ENCODE data around the gene HMCN1. TPM values are rescaled to one million over a fixed set of nuclear protein-coding genes. Genes with fewer than 3 reads are reported as not detected.

Gene HMCN1
- total and polyA plus RNA-seq, 2 experiments from 2014 or later, result 1.6 to 8.7 TPM

DNA sequence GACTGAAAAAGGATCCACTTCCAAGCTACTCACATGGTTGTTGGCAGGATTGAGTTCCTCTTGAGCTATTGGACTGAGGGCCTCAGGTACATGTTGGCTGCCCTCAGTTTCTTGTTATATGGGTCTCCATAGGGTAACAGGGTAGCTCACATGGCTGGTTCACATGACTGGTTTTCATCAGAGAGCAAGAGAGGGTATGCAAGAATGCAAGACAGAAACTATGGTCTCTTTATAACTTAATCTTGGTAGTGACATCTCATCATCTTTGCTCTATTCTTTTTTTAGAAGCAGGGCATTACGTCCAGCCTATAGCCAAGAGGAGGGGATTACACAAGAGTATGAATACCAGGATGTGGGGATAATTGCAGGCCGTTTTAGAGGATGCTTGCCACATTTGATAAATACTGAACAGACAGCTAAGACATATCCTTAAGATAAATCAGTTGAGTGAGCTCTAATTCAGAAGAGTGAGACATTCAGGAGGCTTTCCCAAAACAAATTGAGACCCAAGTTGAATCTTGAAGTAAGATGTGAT is 100.2 kb downstream of the HMCN1 start (continued):
- TF ChIP-seq, protein P1, sequence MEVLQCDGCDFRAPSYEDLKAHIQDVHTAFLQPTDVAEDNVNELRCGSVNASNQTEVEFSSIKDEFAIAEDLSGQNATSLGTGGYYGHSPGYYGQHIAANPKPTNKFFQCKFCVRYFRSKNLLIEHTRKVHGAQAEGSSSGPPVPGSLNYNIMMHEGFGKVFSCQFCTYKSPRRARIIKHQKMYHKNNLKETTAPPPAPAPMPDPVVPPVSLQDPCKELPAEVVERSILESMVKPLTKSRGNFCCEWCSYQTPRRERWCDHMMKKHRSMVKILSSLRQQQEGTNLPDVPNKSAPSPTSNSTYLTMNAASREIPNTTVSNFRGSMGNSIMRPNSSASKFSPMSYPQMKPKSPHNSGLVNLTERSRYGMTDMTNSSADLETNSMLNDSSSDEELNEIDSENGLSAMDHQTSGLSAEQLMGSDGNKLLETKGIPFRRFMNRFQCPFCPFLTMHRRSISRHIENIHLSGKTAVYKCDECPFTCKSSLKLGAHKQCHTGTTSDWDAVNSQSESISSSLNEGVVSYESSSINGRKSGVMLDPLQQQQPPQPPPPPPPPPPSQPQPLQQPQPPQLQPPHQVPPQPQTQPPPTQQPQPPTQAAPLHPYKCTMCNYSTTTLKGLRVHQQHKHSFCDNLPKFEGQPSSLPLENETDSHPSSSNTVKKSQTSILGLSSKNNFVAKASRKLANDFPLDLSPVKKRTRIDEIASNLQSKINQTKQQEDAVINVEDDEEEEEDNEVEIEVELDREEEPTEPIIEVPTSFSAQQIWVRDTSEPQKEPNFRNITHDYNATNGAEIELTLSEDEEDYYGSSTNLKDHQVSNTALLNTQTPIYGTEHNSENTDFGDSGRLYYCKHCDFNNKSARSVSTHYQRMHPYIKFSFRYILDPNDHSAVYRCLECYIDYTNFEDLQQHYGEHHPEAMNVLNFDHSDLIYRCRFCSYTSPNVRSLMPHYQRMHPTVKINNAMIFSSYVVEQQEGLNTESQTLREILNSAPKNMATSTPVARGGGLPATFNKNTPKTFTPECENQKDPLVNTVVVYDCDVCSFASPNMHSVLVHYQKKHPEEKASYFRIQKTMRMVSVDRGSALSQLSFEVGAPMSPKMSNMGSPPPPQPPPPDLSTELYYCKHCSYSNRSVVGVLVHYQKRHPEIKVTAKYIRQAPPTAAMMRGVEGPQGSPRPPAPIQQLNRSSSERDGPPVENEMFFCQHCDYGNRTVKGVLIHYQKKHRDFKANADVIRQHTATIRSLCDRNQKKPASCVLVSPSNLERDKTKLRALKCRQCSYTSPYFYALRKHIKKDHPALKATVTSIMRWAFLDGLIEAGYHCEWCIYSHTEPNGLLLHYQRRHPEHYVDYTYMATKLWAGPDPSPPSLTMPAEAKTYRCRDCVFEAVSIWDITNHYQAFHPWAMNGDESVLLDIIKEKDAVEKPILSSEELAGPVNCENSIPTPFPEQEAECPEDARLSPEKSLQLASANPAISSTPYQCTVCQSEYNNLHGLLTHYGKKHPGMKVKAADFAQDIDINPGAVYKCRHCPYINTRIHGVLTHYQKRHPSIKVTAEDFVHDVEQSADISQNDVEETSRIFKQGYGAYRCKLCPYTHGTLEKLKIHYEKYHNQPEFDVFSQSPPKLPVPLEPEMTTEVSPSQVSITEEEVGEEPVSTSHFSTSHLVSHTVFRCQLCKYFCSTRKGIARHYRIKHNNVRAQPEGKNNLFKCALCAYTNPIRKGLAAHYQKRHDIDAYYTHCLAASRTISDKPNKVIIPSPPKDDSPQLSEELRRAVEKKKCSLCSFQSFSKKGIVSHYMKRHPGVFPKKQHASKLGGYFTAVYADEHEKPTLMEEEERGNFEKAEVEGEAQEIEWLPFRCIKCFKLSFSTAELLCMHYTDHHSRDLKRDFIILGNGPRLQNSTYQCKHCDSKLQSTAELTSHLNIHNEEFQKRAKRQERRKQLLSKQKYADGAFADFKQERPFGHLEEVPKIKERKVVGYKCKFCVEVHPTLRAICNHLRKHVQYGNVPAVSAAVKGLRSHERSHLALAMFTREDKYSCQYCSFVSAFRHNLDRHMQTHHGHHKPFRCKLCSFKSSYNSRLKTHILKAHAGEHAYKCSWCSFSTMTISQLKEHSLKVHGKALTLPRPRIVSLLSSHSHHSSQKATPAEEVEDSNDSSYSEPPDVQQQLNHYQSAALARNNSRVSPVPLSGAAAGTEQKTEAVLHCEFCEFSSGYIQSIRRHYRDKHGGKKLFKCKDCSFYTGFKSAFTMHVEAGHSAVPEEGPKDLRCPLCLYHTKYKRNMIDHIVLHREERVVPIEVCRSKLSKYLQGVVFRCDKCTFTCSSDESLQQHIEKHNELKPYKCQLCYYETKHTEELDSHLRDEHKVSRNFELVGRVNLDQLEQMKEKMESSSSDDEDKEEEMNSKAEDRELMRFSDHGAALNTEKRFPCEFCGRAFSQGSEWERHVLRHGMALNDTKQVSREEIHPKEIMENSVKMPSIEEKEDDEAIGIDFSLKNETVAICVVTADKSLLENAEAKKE (CRISPR knock-in tag; IDR thresholded peaks at IDR 0.05), result no peak
- no peak for TF ChIP-seq POLR2AphosphoS5 (IDR thresholded peaks at IDR 0.05; ENCODE audit: low read depth)
- TF ChIP-seq ZNF331 (CRISPR knock-in tag; IDR thresholded peaks at IDR 0.05; ENCODE audit: low read depth), result no peak
- no peak for TF ChIP-seq CREB1 (CRISPR knock-in tag; IDR thresholded peaks at IDR 0.05; ENCODE audit: low read depth)

DNA sequence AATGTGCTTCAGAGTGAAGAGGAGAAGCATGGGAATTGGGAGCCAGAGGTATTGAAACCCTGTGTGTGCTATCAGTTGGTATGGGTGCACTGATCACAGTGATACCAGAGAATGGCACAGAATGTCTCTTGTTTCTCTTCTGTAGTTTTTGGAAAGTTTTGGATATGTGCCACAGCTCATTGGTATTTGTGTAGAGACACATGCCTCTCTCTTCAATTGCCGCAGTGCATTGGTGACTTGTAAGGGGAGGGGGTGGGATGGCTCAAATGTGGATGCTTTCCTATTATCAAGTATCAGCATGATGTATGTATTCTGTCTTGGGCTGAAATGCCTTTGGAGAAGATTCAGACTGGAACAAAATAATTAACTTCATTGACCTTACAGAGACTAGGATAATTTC is 101.0 kb downstream of the HMCN1 start:
- H3K27me3 ChIP-seq (ENCODE audit: insufficient read depth), result no peaks in the 10 kb centered on the region
- ATAC-seq, result no peak
- H3K4me1 ChIP-seq (ENCODE audit: insufficient read depth), result no peaks in the 10 kb centered on the region
- no peaks in the 10 kb centered on the region for H3K36me3 ChIP-seq (ENCODE audit: insufficient read depth)
- no peak overlapping the region for H3K4me3 ChIP-seq
- no peak for DNase-seq (ENCODE audit: low spot score)
- Mint-ChIP-seq H3K4me1 (peaks cover 6% of the 10 kb centered on the region; the same call in 2 of the 3 replicates), H3K4me3 (no peak overlapping the region), H3K36me3 (ENCODE audit: low read depth) (no peaks in the 10 kb centered on the region; the same call in 1 of the 3 replicates), H3K27ac (no peak overlapping the region), H3K27me3 (ENCODE audit: insufficient read depth, low read depth, poor library complexity) (peaks cover 2% of the 10 kb centered on the region), H3K9me3 (no peaks in the 10 kb centered on the region)
- H3K79me2 ChIP-seq (replicated peaks; ENCODE audit: insufficient read depth), result no peaks in the 10 kb centered on the region
- no peak overlapping the region for H3K4me2 ChIP-seq
- no peaks in the 10 kb centered on the region for H3F3A ChIP-seq (replicated peaks; ENCODE audit: low read depth)
- no peak overlapping the region for H3K27ac ChIP-seq (ENCODE audit: low read depth)
- H4K20me1 ChIP-seq (replicated peaks; ENCODE audit: insufficient read depth), result no peaks in the 10 kb centered on the region
- no peak overlapping the region for H2AFZ ChIP-seq
- H3K9me2 ChIP-seq (ENCODE audit: insufficient read depth), result no peaks in the 10 kb centered on the region
- TF ChIP-seq EZH2 (IDR thresholded peaks at IDR 0.05; ENCODE audit: low read depth, unreplicated experiment) (no peak), JUNB (IDR thresholded peaks at IDR 0.05; ENCODE audit: unreplicated experiment) (no peak), CREB1 (CRISPR knock-in tag; IDR thresholded peaks at IDR 0.05; ENCODE audit: low read depth) (no peak), EZH2phosphoT487 (IDR thresholded peaks at IDR 0.05; ENCODE audit: unreplicated experiment) (no peak)
- TF ChIP-seq, protein P1 (CRISPR knock-in tag; IDR thresholded peaks at IDR 0.05), result no peak
